ENCODE measurements around the gene PNPLA4.

PNPLA4 gene

DNA sequence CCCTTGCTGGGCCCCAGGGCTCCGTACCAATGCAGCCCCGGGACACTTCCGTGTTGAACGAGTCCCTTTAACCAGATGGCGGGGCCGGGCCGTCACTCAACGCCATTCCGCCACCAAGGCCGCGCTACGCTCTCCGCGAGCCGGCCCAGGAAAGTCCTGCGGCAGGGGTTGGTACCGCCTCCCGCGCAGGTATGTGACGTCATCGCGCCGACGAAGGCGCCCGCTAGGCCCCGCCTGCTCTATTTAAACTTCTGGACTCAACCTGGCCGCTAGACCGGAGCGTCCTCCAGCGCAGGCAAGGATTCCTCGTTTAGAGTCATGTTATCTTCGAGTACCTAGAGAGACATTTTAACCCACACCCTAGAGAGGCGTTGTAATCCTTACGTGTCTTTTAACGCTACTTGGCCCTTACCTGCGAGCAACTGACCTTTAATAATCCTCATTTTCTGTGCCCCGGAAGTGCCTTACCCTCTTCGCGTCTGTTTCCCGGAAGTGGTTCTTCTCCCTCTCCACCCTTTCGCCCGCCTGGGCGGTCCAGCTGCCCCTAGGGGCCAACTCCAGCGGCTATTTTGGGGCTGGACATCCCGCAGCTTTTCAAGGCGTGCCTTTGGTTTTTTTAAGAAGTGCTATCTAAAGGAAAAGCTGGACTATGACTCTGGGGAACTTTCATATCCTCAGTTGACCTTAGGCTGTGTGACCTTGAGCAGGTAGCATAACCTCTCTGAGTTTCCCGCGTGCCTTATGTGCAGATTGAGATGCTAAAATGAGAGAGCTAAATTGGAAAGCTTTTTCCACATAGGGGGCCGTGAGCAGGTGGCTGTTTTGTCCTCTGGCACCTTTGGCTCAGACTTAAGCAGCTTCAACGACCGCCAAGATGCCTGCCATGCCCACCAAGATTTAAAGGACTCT is at the start of gene PNPLA4:
Gene PNPLA4, minus strand, starts transcription at position 155 of the 909 bp plus-strand sequence. CDS start 1,294 bp downstream, outside the sequence.
- H3K4me3 ChIP-seq (ENCODE audit: low read depth, low read length) = peak within 1 kb of the TSS; percentile 59
- no peak for DNase-seq (ENCODE audit: low read depth, low spot score)
- CTCF ChIA-PET = no interaction called here
- POLR2A ChIA-PET = no interaction called here
- TF ChIP-seq, protein P1, sequence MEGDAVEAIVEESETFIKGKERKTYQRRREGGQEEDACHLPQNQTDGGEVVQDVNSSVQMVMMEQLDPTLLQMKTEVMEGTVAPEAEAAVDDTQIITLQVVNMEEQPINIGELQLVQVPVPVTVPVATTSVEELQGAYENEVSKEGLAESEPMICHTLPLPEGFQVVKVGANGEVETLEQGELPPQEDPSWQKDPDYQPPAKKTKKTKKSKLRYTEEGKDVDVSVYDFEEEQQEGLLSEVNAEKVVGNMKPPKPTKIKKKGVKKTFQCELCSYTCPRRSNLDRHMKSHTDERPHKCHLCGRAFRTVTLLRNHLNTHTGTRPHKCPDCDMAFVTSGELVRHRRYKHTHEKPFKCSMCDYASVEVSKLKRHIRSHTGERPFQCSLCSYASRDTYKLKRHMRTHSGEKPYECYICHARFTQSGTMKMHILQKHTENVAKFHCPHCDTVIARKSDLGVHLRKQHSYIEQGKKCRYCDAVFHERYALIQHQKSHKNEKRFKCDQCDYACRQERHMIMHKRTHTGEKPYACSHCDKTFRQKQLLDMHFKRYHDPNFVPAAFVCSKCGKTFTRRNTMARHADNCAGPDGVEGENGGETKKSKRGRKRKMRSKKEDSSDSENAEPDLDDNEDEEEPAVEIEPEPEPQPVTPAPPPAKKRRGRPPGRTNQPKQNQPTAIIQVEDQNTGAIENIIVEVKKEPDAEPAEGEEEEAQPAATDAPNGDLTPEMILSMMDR (IDR thresholded peaks at IDR 0.05; ENCODE audit: insufficient read depth, low read length, missing control alignments) = no peak

DNA sequence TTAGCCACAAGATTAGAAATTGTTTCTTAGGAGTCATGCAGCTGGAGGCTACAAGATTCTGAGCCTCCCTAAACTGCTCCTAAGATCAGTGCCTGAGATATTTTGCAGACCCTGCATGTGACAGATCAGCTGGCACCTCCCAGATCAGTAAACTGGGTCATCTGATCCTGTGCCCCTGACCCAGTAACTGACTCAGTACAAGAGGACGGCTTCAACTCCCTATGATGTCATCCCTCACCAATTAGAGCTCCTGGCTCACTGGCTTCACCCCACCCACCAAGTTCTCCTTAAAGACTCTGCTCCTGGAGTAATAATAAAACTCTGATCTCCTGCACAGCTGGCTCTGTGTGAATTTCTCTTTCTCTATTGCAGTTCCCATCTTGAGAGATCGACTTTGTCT is 45.4 kb upstream of the PNPLA4 start:
- H3K4me3 ChIP-seq (ENCODE audit: low read depth, low read length) = no peak overlapping the region
- ChIA-PET CTCF (no interaction called here), POLR2A (no interaction called here)
- no peak for DNase-seq (ENCODE audit: low read depth, low spot score)
- TF ChIP-seq, protein P1 (IDR thresholded peaks at IDR 0.05; ENCODE audit: insufficient read depth, low read length, missing control alignments) = no peak

DNA sequence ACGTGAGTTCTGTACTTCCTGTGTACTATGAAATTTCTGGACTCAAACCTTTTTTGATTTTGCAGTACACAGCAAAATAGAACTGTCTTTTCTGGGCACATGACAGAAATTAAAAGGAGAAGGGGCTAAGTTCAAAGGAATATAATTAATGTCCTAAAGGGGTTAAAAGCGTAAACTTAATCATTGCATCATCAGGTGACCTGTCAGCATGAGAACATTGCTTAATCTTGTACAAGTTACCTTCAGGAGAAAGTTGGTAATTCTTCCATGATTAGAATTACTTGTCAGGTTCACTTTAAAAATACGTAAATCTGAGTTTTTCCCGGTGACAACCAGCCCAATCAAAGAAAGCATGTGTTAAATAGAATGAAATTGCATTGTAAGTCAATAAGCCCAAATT is 43.2 kb upstream of the PNPLA4 start:
- ChIA-PET POLR2A (no interaction called here), CTCF (no interaction called here)
- TF ChIP-seq, protein P1 (IDR thresholded peaks at IDR 0.05; ENCODE audit: insufficient read depth, low read length, missing control alignments) = no peak
- DNase-seq (ENCODE audit: low read depth, low spot score) = no peak
- no peak overlapping the region for H3K4me3 ChIP-seq (ENCODE audit: low read depth, low read length)

- no peak overlapping the region for H3K4me3 ChIP-seq (ENCODE audit: low read depth, low read length)
- ChIA-PET POLR2A (no interaction called here), CTCF (no interaction called here)
- TF ChIP-seq, protein P1 (IDR thresholded peaks at IDR 0.05; ENCODE audit: insufficient read depth, low read length, missing control alignments) = no peak
- no peak for DNase-seq (ENCODE audit: low read depth, low spot score)
Observed at GRCh38 chrX:7965436-7965835, 38.2 kb upstream of the PNPLA4 start.

GRCh38 chrX:7960246-7960645 is 33.0 kb upstream of the PNPLA4 start:
- no peak overlapping the region for H3K4me3 ChIP-seq (ENCODE audit: low read depth, low read length)
- TF ChIP-seq, protein P1 (IDR thresholded peaks at IDR 0.05; ENCODE audit: insufficient read depth, low read length, missing control alignments) = no peak
- CTCF ChIA-PET = no interaction called here
- POLR2A ChIA-PET = no interaction called here
- no peak for DNase-seq (ENCODE audit: low read depth, low spot score)

- POLR2A ChIA-PET = no interaction called here
- no peak overlapping the region for H3K4me3 ChIP-seq (ENCODE audit: low read depth, low read length)
- CTCF ChIA-PET = no interaction called here
- DNase-seq (ENCODE audit: low read depth, low spot score) = no peak
- TF ChIP-seq, protein P1 (IDR thresholded peaks at IDR 0.05; ENCODE audit: insufficient read depth, low read length, missing control alignments) = no peak
Observed at GRCh38 chrX:7953446-7953845, 26.2 kb upstream of the PNPLA4 start.

Data from AG04449 (cell line).